ENCODE data around the gene MARCHF6.
"Not testable (repeated sequence)": the region's sequence is repeated elsewhere in the genome, so short reads cannot be mapped to it uniquely, and the experiment has no call there.

Gene MARCHF6, protein sequence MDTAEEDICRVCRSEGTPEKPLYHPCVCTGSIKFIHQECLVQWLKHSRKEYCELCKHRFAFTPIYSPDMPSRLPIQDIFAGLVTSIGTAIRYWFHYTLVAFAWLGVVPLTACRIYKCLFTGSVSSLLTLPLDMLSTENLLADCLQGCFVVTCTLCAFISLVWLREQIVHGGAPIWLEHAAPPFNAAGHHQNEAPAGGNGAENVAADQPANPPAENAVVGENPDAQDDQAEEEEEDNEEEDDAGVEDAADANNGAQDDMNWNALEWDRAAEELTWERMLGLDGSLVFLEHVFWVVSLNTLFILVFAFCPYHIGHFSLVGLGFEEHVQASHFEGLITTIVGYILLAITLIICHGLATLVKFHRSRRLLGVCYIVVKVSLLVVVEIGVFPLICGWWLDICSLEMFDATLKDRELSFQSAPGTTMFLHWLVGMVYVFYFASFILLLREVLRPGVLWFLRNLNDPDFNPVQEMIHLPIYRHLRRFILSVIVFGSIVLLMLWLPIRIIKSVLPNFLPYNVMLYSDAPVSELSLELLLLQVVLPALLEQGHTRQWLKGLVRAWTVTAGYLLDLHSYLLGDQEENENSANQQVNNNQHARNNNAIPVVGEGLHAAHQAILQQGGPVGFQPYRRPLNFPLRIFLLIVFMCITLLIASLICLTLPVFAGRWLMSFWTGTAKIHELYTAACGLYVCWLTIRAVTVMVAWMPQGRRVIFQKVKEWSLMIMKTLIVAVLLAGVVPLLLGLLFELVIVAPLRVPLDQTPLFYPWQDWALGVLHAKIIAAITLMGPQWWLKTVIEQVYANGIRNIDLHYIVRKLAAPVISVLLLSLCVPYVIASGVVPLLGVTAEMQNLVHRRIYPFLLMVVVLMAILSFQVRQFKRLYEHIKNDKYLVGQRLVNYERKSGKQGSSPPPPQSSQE

DNA sequence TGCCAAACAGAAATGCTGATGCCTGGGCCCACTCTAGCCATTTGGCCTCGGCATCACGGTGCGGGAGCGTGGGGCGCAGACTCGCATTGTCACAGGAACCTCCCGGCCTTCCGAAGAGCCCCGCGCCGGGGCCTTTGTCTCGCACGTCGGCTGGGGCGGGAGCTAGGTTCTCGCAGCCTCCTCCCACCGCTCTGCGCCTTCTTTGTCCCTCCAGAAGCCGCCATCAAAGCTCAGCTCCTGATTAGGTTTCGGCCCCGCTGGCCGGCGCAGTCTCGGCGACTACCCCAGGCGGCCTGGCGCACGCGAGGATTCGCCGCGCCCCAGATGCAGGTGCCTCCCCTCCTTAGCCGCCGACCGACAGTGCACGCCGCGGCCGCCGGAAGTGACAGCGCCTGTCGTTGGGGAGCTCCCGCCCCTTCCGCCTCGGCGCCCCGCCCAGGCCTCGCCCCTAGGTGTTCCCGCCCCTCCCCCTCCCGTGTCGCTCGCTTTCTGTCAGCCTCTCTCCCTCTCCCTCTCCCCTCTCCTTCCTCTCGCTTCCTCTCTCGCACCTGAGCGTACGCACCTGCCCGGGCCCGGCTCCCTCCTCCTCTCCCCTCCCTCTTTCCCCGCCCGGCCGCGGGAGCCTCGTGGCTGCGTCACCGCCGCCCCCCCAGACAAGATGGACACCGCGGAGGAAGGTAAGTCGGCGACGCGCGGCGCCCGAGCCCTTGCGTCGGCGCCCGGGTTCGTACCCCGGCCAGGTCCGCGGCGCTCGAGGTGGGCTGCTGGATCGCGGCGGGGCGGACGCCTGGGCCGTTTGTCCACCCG is at the start of gene MARCHF6:
MARCHF6 (plus strand) TSS at position 455 of the 807 bp plus-strand sequence; CDS start at position 659, 204 bp downstream.
- peak; percentile 98 for DNase-seq (ENCODE audit: low spot score)

GRCh38 chr5:10303699-10304170 is 49.8 kb upstream of the MARCHF6 start:
- DNase-seq (ENCODE audit: low spot score), result no peak

DNA sequence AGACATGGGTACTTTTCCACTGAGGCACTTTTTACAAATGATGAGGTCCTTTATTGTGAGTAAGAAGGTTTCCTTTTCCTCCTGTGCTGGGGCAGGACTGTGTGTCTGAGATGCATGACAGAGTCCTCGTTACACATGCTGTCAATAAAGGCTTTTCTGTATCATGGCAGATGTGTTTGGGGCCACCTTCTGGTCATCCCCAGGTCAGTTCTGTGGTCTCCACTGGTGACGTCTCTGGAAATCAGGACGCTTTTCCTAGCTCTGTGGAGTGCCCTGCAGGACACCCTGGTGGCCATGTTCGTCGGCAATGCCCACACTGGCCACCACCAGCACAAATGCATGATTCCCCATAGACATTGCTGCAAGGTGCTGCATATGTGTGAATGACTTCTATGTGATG is 48.6 kb upstream of the MARCHF6 start:
- no peak for DNase-seq (ENCODE audit: low spot score)

DNA sequence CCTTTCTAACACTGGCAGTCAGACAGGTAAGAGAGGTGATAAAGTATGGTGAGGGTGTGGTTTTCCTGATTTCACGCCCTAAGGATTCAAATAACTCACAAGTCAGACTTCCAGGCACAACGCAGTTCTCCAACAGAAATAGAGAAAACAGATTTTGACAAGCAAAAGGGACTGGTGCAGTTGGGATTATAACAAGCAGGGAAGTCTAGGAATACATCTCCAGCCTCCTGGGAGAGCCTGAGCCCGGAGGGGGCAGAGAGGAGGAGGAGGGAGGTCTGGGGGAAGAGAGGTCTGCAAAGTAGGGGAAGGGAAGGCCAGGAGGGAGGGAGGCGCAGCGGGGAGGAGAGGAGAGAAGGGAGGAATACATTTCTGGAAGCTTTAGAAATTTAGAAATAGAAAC is 47.4 kb upstream of the MARCHF6 start:
- no peak for DNase-seq (ENCODE audit: low spot score)

- DNase-seq (ENCODE audit: low spot score), result no peak
Measured at GRCh38 chr5:10306806-10307205, 46.7 kb upstream of the MARCHF6 start.

- DNase-seq (ENCODE audit: low spot score), result peak; percentile 79
Measured at GRCh38 chr5:10307206-10308148, 46.0 kb upstream of the MARCHF6 start, which contains the start of gene CMBL. Gene CMBL, minus strand, starts transcription at chr5:10307902. Its CDS starts 17,140 bp downstream, at chr5:10290762.

DNA sequence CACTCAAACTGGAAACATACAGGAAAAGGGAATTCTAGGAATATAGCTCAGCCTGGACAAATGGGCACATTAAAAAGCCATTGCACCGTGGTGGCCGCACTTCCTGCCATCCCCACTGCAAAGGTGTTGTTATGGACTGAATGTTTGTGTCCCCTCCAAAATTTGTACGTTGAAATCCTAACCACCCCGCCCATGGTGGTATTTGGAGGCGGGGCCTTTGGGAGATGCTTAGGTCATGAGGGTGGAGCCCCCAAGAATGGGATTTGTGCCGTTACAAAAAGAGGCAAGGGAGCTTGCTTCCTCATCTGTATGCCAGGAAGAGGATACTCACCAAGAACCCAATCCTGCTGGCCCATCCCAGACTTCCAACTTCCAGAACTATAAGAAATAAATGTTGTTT is 44.7 kb upstream of the MARCHF6 start:
- DNase-seq (ENCODE audit: low spot score), result no peak

- DNase-seq (ENCODE audit: low spot score), result peak; percentile 81
Measured at GRCh38 chr5:10310066-10310779, 43.3 kb upstream of the MARCHF6 start.

DNA sequence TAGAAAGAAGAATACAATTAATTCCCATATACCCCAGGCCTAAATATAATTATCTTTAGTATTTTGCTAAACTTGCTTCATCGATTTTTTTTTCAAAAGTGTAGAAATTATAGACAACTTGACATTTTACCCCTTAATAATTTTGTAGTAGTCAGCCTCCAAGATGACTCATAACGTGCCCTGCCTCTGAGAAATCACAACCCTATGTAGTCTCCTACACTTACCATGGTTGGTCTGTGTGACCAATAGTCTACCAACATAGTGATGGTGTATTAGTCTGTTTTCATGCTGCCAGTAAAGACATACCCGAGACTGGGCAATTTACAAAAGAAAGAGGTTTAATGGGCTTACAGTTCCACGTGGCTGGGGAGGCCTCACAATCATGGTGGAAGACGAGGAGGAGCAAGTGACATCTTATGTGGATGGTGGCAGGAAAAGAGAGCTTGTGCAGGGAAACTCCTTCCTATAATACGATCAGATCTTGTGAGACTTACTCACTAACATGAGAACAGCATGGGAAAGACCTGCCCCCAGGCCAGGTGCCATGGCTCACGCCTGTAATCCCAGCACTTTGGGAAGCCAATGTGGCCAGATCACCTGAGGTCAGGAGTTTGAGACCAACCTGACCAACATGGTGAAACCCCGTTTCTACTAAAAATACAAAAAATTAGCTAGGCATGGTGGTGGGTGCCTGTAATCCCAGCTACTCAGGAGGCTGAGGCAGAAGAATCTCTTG is 42.5 kb upstream of the MARCHF6 start:
- not testable (repeated sequence) for DNase-seq (ENCODE audit: low spot score)

DNA sequence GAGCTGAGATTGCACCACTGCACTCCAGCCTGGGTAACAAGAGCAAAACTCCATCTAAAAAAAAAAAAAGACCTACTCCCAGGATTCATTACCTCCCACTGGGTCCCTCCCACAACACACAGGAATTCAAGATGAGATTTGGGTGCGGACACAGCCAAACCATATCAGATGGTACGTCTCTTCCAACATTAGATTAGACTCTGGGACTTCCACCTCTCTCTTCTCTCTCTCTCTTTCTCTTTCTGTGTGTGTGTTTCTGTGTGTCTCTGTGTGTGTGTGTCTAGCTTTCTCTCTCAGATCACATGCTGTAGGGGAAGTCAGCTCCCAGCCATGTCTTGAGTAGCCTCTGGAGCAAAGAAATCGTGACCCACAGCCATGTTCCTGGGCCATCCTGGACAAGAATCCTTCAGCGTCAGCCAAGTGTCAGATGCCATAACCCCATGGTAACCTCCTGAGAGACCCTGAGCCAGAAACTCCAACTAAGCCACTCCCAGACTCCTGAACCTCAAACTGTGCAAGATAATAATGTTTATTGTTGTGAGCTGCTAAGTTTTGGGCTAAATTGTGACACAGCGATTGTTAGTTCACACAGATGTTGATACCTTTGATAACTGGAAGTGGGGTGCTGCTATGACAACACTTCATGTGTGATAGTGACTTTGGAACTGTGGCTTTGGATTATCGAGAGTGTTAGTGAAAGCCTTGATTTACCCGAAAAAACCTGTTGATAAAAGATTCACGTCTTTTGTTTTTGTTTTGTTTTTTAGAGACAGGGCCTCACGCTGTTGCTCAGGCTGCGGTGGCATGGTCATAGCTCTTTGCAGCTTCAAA is 41.7 kb upstream of the MARCHF6 start:
- DNase-seq (ENCODE audit: low spot score), result no peak

- no peak for DNase-seq (ENCODE audit: low spot score)
Measured at GRCh38 chr5:10315201-10315600, 38.3 kb upstream of the MARCHF6 start.

DNA sequence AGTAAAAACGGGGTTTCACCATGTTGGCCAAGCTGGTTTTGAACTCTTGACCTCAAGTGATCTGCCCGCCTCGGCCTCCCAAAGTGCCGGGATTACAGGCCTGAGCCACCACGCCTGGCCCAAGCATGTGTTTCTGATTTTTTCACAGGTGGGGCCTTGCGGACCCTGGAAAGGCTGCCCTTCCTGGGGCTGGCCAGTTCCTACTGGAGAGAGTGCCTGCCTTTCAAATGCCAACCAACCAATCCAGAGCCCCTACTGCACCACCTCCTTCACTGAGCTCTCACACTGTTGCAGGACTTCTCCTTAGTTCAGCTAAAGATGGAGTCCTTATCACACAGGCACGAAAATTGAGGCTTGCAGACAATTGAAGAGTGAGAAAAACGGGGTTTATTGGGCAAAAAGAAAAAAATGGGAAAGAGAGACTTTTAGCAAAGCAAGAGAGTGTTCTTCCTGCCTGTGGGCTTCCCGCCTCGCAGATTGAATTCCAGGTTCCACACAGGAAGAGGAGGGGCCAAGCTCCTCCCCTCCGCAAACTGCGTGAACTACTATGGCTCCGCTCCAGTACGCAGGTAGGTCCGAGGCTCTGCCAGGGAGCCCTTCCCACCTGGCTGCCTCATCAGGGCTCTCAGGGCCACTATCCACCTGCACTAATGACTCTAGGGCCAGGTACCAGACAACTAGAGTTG is 37.5 kb upstream of the MARCHF6 start:
- DNase-seq (ENCODE audit: low spot score), result no peak

- peak; percentile 89 for DNase-seq (ENCODE audit: low spot score)
Measured at GRCh38 chr5:10317825-10318682, 35.4 kb upstream of the MARCHF6 start.

- DNase-seq (ENCODE audit: low spot score), result no peak
Measured at GRCh38 chr5:10319202-10319851, 34.2 kb upstream of the MARCHF6 start.

GRCh38 chr5:10320793-10321192 is 32.7 kb upstream of the MARCHF6 start:
- no peak for DNase-seq (ENCODE audit: low spot score)

DNA sequence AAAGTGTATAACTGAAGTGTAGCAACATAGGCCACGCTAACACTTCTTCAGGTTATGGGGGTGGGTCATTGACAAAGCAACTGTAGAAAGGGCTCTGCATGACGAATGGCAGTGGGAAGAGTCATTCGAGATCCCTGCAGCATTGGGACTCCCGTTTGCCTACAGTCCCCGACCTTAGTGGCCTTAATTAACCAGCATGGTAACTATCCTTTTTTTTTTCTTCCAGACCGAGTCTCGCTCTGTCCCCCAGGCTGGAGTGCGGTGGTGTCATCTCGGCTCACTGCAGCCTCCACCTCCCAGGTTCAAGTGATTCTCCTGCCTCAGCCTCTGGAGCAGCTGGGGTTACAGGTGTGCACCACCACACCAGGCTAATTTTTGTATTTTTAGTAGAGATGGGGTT is 31.6 kb upstream of the MARCHF6 start:
- no peak for DNase-seq (ENCODE audit: low spot score)
